GM23338 (cell line): Measurements from ENCODE around the gene TAS2R8. TPM values are rescaled to one million over a fixed set of nuclear protein-coding genes. Genes with fewer than 3 reads are reported as not detected.

Source experiments
- polyA plus RNA-seq: library from polyadenylated mRNA; unstranded; fragments of >200 nt; fragmentation: Nextera tagmentation; extraction: Ambion mirVana; gene quantifications from 2 replicates; pipeline ENCODE4 v1.2.1, GENCODE V29; 2016
- small RNA-seq: library from RNA; depleted of rRNA; stranded (forward); fragments of <200 nt; gene quantifications from one replicate; pipeline ENCODE3, GENCODE V24; 2014; ENCODE audit warnings: low replicate concordance
- total RNA-seq: library from RNA; depleted of rRNA; stranded (reverse); fragments of >200 nt; shearing (Covaris generic); gene quantifications from 2 replicates; pipeline ENCODE4 v1.2.3, GENCODE V29; 2014; rRNA removed

The TAS2R8 gene
- total and polyA plus RNA-seq, 2 experiments from 2014 or later: not detected

Small RNAs within 50 kb of the gene (small RNA-seq; reads per million reads assigned to genes)
- gene PRR4: not detected

Other genes starting within 250 kb of the TAS2R8 start
- 25.1 and 38.5 TPM in 2 replicates for gene MAGOHB, start 193.7 kb downstream of the TAS2R8 start, total RNA-seq
- gene MAGOHB, start 193.7 kb downstream of the TAS2R8 start, polyA plus RNA-seq: 170 and 175 TPM in 2 replicates
- 0.97 and 1.8 TPM in 2 replicates for gene STYK1, start 133.2 kb downstream of the TAS2R8 start, total RNA-seq
- 0.83 and 1.2 TPM in 2 replicates for gene STYK1, start 133.2 kb downstream of the TAS2R8 start, polyA plus RNA-seq
- 179 and 182 TPM in 2 replicates for gene YBX3, start 84.0 kb downstream of the TAS2R8 start, total RNA-seq
- 450 and 500 TPM in 2 replicates for gene YBX3, start 84.0 kb downstream of the TAS2R8 start, polyA plus RNA-seq
- gene TAS2R7, start 4.7 kb downstream of the TAS2R8 start, total RNA-seq: not detected in 2 replicates
- not detected in 2 replicates for gene TAS2R7, start 4.7 kb downstream of the TAS2R8 start, polyA plus RNA-seq
- 0.19 TPM in 1 of 2 replicates, not detected in the other for gene TAS2R9, start 2.9 kb upstream of the TAS2R8 start, total RNA-seq
- not detected in 2 replicates for gene TAS2R9, start 2.9 kb upstream of the TAS2R8 start, polyA plus RNA-seq
- gene TAS2R10, start 19.1 kb upstream of the TAS2R8 start, total RNA-seq: 1.1 and 3.6 TPM in 2 replicates
- 0.57 and 0.66 TPM in 2 replicates for gene TAS2R10, start 19.1 kb upstream of the TAS2R8 start, polyA plus RNA-seq
- gene PRR4, start 42.2 kb upstream of the TAS2R8 start, total RNA-seq: 2.1 TPM in 2 replicates
- 4.1 and 7.9 TPM in 2 replicates for gene PRR4, start 42.2 kb upstream of the TAS2R8 start, polyA plus RNA-seq
- gene PRH1, start 77.0 kb upstream of the TAS2R8 start, total RNA-seq: 8.3 and 19.0 TPM in 2 replicates
- gene PRH1, start 77.0 kb upstream of the TAS2R8 start, polyA plus RNA-seq: 34.2 and 42.9 TPM in 2 replicates
- 3.6 and 6.1 TPM in 2 replicates for gene TAS2R13, start 102.3 kb upstream of the TAS2R8 start, total RNA-seq
- gene TAS2R13, start 102.3 kb upstream of the TAS2R8 start, polyA plus RNA-seq: not detected in 2 replicates
- gene PRH2, start 122.0 kb upstream of the TAS2R8 start, total RNA-seq: 0.69 TPM in 1 of 2 replicates, not detected in the other
- gene PRH2, start 122.0 kb upstream of the TAS2R8 start, polyA plus RNA-seq: 0.36 TPM in 1 of 2 replicates, not detected in the other
- 4.9 and 5.9 TPM in 2 replicates for gene TAS2R14, start 132.0 kb upstream of the TAS2R8 start, total RNA-seq
- gene TAS2R14, start 132.0 kb upstream of the TAS2R8 start, polyA plus RNA-seq: 1.1 and 2.6 TPM in 2 replicates
- 3.4 and 5.7 TPM in 2 replicates for gene TAS2R50, start 179.6 kb upstream of the TAS2R8 start, total RNA-seq
- gene TAS2R50, start 179.6 kb upstream of the TAS2R8 start, polyA plus RNA-seq: not detected in 2 replicates
- 3.9 and 6.0 TPM in 2 replicates for gene TAS2R20, start 191.0 kb upstream of the TAS2R8 start, total RNA-seq
- gene TAS2R20, start 191.0 kb upstream of the TAS2R8 start, polyA plus RNA-seq: not detected in 2 replicates
- gene TAS2R19, start 215.3 kb upstream of the TAS2R8 start, total RNA-seq: 6.0 and 8.6 TPM in 2 replicates
- 0.21 TPM in 1 of 2 replicates, not detected in the other for gene TAS2R19, start 215.3 kb upstream of the TAS2R8 start, polyA plus RNA-seq
- gene TAS2R31, start 224.1 kb upstream of the TAS2R8 start, total RNA-seq: 6.1 and 12.9 TPM in 2 replicates
- gene TAS2R31, start 224.1 kb upstream of the TAS2R8 start, polyA plus RNA-seq: 0.21 TPM in 1 of 2 replicates, not detected in the other